Progenitor cell of endocrine pancreas (in vitro differentiated cells): ENCODE results near the gene NOTCH1. TPM values are rescaled to one million over a fixed set of nuclear protein-coding genes. Genes with fewer than 3 reads are reported as not detected.

Experiments used
- DNase-seq: peaks from one replicate; pipeline ENCODE4 v3.0.0; 2021; ENCODE audit warnings: low spot score; ENCODE audit not compliant: unreplicated experiment
- H3K27ac Mint-ChIP-seq: 2 replicates; pipeline ENCODE4 v1.8.0; 2021; ENCODE audit warnings: mild to moderate bottlenecking, moderate library complexity, mixed read lengths
- H3K27me3 Mint-ChIP-seq: 2 replicates; pipeline ENCODE4 v1.8.0; 2021; ENCODE audit warnings: mixed read lengths
- H3K36me3 Mint-ChIP-seq: 2 replicates; pipeline ENCODE4 v1.8.0; 2022; ENCODE audit warnings: mixed read lengths; ENCODE audit not compliant: insufficient read depth
- H3K4me1 Mint-ChIP-seq: 2 replicates; pipeline ENCODE4 v1.8.0; 2021; ENCODE audit warnings: low read depth, mixed read lengths
- H3K4me3 Mint-ChIP-seq: 2 replicates; pipeline ENCODE4 v1.8.0; 2021; ENCODE audit warnings: low read depth, mild to moderate bottlenecking, moderate library complexity, mixed read lengths
- H3K9me3 Mint-ChIP-seq: 2 replicates; pipeline ENCODE4 v1.8.0; 2021; ENCODE audit warnings: low read depth, mixed read lengths
- CTCF ChIP-seq: fragments of 200-600 bp; sonication (generic); IDR thresholded peaks from one replicate; pipeline ENCODE4 v1.5.0; 2021; ENCODE audit warnings: antibody characterized with exemption, mild to moderate bottlenecking; ENCODE audit not compliant: unreplicated experiment
- total RNA-seq: library from RNA; stranded (reverse); gene quantifications from 2 replicates; pipeline ENCODE4 v1.2.1, GENCODE V29; 2021

The NOTCH1 gene
- total RNA-seq, 1 donor from 2014 or later = 130 TPM

GRCh38 chr9:136536051-136536720, 9.7 kb downstream of the NOTCH1 start:
- no peak overlapping the region for H3K4me3 Mint-ChIP-seq
- H3K27me3 Mint-ChIP-seq = no peaks in the 10 kb centered on the region
- H3K36me3 Mint-ChIP-seq = peaks cover 10% of the 10 kb centered on the region
- no peak overlapping the region for H3K27ac Mint-ChIP-seq
- no peak for DNase-seq
- H3K9me3 Mint-ChIP-seq = no peaks in the 10 kb centered on the region
- no peak for TF ChIP-seq CTCF
- H3K4me1 Mint-ChIP-seq = peaks cover 9% of the 10 kb centered on the region

DNA sequence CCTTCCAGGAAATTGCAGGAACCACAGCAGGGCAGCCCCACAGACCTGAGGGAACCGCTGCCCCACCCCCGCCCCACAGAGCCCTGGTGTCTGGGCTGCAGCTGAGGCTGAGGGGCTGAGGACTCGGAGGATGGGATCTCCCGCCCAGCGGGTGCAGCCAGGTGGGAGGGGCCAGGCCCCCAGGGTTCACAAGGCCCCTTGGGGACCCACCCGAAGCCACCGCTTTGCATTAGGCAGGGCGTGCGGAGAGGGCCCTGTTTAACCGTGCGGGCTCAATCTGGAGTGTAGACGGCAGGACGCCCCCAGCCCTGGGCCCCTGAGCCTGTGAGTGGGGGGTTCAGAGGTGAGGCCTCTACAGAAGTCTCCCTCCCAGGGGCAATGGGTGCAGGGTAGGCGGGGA, 10.8 kb downstream of the NOTCH1 start:
- no peaks in the 10 kb centered on the region for H3K9me3 Mint-ChIP-seq
- H3K27me3 Mint-ChIP-seq = no peaks in the 10 kb centered on the region
- H3K36me3 Mint-ChIP-seq = peaks cover 8% of the 10 kb centered on the region
- peaks cover 10% of the 10 kb centered on the region for H3K4me1 Mint-ChIP-seq
- DNase-seq = no peak
- TF ChIP-seq CTCF = no peak
- H3K27ac Mint-ChIP-seq = no peak overlapping the region
- H3K4me3 Mint-ChIP-seq = no peak overlapping the region

- H3K27me3 Mint-ChIP-seq = no peaks in the 10 kb centered on the region
- H3K36me3 Mint-ChIP-seq = peaks cover 8% of the 10 kb centered on the region
These were observed 11.5 kb downstream of the NOTCH1 start for GRCh38 chr9:136534366-136534765.

GRCh38 chr9:136533775-136534157, 12.1 kb downstream of the NOTCH1 start:
- no peak overlapping the region for H3K27ac Mint-ChIP-seq

More at GRCh38 chr9:136534366-136534765, 11.5 kb downstream of the NOTCH1 start:
- Mint-ChIP-seq H3K9me3 (no peaks in the 10 kb centered on the region), H3K27ac (no peak overlapping the region), H3K4me1 (peaks cover 10% of the 10 kb centered on the region), H3K4me3 (no peak overlapping the region)
- DNase-seq = no peak
- TF ChIP-seq CTCF = no peak

More at GRCh38 chr9:136533775-136534157, 12.1 kb downstream of the NOTCH1 start:
- no peak overlapping the region for H3K4me3 Mint-ChIP-seq
- peaks cover 10% of the 10 kb centered on the region for H3K4me1 Mint-ChIP-seq
- TF ChIP-seq CTCF = no peak
- no peaks in the 10 kb centered on the region for H3K27me3 Mint-ChIP-seq
- H3K36me3 Mint-ChIP-seq = peaks cover 6% of the 10 kb centered on the region
- DNase-seq = no peak
- H3K9me3 Mint-ChIP-seq = no peaks in the 10 kb centered on the region
